Measurements from ENCODE around the gene LRRC73.

DNA sequence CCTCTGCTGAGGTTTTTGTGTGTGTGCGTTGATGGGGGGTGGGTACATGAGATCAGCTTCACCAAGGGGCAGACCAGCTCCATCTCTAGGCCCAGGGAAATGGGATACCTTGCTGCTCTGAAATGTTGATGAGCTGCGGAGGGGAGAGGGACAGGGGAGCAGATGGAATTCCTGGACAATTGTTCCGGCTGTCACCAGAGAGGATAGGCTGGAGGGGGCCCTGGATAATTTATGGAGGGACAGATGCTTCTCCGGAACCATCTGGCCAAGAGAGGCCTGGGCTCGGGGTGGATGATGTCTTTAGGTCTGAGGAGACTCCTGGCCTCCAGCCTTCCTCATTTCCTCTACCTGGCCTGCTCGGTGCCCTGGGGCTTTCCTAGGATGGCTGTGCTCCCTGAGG is 34.6 kb downstream of the LRRC73 start:
- TF ChIP-seq YY1 (IDR thresholded peaks at IDR 0.05) = no peak
- TF ChIP-seq, protein P1, sequence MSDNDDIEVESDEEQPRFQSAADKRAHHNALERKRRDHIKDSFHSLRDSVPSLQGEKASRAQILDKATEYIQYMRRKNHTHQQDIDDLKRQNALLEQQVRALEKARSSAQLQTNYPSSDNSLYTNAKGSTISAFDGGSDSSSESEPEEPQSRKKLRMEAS (IDR thresholded peaks at IDR 0.05) = no peak
- TF ChIP-seq, protein P2, sequence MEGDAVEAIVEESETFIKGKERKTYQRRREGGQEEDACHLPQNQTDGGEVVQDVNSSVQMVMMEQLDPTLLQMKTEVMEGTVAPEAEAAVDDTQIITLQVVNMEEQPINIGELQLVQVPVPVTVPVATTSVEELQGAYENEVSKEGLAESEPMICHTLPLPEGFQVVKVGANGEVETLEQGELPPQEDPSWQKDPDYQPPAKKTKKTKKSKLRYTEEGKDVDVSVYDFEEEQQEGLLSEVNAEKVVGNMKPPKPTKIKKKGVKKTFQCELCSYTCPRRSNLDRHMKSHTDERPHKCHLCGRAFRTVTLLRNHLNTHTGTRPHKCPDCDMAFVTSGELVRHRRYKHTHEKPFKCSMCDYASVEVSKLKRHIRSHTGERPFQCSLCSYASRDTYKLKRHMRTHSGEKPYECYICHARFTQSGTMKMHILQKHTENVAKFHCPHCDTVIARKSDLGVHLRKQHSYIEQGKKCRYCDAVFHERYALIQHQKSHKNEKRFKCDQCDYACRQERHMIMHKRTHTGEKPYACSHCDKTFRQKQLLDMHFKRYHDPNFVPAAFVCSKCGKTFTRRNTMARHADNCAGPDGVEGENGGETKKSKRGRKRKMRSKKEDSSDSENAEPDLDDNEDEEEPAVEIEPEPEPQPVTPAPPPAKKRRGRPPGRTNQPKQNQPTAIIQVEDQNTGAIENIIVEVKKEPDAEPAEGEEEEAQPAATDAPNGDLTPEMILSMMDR (IDR thresholded peaks at IDR 0.05; ENCODE audit: low read depth, low read length, missing input control) = no peak
- TF ChIP-seq, protein P3, sequence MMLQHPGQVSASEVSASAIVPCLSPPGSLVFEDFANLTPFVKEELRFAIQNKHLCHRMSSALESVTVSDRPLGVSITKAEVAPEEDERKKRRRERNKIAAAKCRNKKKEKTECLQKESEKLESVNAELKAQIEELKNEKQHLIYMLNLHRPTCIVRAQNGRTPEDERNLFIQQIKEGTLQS (IDR thresholded peaks at IDR 0.05) = no peak
- no peak for TF ChIP-seq TAF1 (conservative IDR thresholded peaks at IDR 0.05)
- TF ChIP-seq JUND (IDR thresholded peaks at IDR 0.05) = no peak
- TF ChIP-seq GABPA (IDR thresholded peaks at IDR 0.05 in 1 of 2, conservative IDR thresholded peaks at IDR 0.05 in 1 of 2) = no peak
- no peak for TF ChIP-seq RAD21 (IDR thresholded peaks at IDR 0.05)
- TF ChIP-seq, protein P4, sequence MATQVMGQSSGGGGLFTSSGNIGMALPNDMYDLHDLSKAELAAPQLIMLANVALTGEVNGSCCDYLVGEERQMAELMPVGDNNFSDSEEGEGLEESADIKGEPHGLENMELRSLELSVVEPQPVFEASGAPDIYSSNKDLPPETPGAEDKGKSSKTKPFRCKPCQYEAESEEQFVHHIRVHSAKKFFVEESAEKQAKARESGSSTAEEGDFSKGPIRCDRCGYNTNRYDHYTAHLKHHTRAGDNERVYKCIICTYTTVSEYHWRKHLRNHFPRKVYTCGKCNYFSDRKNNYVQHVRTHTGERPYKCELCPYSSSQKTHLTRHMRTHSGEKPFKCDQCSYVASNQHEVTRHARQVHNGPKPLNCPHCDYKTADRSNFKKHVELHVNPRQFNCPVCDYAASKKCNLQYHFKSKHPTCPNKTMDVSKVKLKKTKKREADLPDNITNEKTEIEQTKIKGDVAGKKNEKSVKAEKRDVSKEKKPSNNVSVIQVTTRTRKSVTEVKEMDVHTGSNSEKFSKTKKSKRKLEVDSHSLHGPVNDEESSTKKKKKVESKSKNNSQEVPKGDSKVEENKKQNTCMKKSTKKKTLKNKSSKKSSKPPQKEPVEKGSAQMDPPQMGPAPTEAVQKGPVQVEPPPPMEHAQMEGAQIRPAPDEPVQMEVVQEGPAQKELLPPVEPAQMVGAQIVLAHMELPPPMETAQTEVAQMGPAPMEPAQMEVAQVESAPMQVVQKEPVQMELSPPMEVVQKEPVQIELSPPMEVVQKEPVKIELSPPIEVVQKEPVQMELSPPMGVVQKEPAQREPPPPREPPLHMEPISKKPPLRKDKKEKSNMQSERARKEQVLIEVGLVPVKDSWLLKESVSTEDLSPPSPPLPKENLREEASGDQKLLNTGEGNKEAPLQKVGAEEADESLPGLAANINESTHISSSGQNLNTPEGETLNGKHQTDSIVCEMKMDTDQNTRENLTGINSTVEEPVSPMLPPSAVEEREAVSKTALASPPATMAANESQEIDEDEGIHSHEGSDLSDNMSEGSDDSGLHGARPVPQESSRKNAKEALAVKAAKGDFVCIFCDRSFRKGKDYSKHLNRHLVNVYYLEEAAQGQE (IDR thresholded peaks at IDR 0.05) = no peak
- TF ChIP-seq RXRA (IDR thresholded peaks at IDR 0.05) = no peak
- no peak for TF ChIP-seq SP1 (IDR thresholded peaks at IDR 0.05)

Measured in liver (tissue), 3 donors.